ENCODE results near the gene CTIF.

CTIF gene

DNA sequence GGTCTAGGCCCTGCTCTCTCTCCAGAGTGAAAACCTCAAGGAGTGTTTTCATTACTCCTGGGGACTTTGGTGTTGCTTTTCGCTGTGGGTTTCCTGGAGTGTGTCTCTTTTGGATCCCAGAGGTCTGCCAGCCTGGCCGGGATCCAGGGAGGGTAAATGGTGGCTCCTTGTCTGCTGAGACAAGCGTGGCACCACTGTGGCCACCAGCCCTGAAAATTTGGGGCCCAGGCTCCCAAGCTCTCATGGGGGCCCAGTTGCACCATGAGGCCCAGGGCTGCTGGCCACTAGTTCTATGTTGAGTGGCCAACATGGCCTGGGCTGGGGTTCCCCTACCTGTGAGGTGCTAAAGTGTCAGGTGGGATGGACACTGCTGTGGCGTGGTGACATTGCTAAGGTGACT lies 144.8 kb downstream of the CTIF start:
- DNase-seq (ENCODE audit: low spot score): no peak

DNA sequence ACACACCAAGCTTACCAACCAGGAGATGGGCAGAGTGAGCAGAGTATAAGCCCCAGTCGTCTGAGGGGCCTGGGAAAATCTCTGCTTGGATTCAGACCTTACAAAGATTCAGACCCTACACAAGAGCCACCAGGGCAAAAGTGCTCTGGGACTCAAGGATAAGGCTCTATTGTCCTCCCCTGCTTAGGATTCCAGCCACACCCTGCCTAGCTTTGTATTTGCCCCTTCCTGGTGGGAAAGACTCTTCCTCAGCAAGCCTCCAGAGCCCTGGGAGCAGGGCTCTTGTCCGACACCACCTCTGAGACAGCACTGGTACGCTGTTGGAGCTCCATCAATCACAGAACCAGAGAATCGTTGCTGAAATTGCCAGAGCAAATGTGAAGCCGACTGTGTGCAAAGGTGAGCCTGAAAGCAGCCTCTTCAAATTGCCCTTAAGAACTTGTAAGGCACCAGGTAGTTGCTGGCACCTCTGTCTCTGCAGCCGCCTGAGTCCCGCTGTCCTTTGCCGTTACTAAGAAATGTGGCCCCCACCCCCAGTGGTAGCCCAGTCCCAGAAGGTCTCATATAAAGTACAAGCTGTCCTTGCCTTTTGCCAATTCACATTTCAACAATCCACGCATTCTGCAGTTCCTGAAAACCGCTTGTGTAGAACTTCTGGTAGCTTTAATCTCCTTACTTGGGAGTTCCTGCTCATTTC lies 148.7 kb downstream of the CTIF start:
- no peak for DNase-seq (ENCODE audit: low spot score)

DNA sequence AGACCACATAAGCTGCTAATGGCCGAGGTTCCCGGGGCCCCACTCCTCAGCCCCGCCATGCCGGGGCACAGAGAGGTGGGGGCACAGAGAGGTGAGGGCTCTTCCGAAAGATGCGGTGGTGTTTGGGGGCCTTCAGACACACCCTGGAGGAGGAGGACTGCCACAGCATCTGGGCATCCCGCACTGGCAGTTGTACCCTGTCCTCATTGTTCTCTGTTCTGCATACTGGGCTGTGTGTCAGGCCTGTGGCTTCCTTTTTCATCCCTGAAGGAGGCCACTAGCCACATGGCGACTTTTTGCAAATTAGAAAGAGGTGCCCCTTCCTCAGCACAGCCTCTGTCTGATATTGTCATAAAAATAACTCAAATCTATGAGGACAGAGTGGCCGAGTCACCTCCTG lies 150.1 kb downstream of the CTIF start:
- DNase-seq (ENCODE audit: low spot score): no peak

DNA sequence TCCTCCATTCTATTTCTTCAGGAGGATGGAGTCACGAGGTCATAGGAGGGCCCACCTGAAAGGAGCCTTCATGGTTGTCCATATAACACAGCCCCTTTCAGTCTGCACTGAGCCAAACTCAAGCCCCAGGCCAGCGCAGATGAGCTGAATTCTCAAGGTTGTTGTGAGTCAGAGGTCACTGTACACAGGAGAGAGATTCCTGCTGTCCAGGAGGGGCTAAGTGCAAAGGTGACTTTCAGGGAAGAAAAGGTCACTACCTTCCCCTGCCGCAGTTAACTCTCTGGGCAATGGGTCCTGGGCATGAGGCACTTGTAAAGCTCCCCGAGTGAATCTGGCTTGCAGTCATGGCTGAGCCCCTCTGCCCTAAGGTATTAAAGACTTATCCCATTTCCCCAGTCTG lies 150.7 kb downstream of the CTIF start:
- DNase-seq (ENCODE audit: low spot score): no peak

DNA sequence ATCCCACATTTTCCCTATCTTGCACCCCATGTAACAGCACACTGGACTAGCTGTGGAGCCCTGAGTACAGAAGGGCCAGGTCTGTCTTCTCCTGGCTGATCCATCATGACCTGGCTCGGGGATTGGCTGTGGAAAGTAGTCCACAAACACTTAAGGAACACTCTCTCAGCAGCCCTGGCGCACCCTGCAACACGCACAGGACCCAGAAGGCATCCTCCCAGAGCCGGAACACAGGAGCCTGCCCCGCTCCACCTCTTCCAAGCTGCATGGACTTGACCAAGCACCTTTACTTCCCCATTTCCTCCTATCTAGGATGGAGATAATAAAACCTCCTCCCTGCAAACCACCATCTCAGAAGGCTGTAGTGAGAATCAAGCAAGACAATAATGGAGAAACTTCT lies 151.7 kb downstream of the CTIF start:
- DNase-seq (ENCODE audit: low spot score): no peak

DNA sequence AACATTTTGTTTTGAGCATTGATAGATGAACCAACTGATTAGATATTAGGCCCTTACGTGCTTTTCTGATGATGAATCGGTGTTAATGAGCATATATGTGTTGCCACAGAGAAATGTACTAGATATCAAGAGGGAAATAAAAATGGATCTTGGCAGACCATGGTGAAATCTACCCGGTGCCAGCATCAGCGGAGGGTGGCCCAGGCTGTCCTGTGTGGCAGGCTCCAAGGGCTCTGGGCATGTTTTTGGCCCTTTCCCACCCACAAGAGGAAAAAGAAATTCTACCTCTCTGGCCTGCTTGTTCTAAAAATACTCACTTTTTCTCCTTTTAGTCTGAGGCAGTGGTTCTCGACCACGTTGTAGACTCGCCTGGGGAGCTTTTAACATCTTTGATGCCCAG lies 154.2 kb downstream of the CTIF start:
- DNase-seq (ENCODE audit: low spot score): no peak

DNA sequence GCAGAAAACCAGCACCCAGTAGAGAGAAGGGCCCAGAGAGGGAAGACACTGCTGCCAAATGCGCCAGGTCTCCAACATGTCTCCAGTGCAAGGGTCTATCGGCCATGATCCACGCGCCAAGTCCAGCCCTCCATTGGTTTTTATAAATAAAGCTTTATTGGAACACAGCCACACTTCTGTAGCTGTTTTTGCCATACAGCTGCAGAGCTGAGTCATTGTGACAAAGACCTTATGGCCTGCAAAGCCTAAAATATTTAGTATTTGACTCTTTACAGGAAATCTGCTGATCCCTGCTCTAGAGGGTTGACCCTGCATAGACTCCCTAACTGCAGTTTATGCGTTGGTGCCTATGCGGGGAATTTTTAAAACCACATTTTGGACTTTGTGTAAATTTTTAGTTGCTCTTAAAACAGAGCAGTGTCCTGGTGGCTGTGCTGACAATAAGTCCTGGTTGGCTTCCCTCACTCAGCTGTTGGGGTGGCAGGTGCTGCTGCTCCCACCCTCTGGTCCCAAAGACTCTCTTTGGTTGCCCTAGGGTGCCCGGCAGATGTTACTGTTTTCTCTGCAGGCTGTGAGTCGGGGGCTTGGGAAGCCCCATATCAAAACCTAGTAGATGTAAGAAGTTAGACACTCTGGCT lies 154.9 kb downstream of the CTIF start:
- DNase-seq (ENCODE audit: low spot score): no peak

DNA sequence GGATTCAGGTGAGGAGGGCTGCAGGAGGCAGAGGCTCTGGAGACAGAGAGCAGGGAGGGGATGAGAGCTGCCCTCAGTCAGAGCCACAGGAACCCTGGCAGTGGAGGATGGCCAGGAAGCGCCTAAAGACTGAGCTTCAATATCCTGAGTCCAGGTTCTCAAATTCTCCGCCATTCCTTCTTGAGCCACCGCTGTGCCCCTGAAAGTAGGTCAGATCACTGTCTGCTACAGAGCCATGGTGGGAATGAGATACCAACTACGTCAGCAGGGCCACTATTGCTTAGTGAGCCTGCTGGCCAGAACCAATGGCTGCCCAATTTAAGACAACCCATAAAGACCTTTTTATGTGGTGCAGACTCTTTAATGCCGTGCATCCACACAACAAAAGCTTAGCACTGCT lies 155.5 kb downstream of the CTIF start:
- no peak for DNase-seq (ENCODE audit: low spot score)

DNA sequence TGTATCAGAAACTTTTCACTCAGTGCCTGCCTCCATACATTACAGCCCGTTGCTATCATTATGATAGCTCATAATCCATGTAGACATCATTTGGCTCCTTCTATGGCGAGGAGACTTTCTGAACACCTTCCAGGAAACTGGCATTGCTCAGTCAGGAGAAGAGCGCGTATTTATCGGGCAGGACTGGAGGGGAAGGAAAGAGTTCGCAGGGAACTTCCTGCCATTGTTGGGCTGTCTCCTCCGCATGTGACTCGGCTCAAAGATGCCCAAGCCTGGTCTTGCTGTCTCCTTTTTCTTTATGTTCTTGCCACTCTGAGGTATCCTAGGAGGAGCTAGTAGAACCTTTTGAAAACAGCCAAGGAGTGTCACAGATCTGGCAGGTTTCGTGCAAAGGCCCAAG lies 156.8 kb downstream of the CTIF start:
- DNase-seq (ENCODE audit: low spot score): no peak

DNA sequence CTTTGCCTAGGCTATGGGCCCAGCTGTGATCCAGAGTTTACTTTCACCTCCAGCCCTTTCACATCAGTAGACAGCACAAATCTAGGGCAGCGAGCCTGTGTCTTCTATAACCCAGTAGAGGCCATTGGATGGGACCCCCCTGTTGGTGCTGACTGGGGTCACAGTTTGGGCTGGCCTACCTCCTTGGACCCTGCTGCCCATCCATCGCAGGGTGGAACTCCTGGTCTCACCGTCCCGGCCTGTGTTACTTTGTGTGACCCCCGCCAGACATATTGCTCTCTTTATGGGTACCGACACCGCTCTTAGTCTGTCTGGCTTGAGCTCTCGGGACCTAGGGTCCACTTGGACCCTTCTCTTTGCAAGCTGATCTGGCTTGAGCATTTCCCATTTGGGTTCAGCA lies 157.4 kb downstream of the CTIF start:
- no peak for DNase-seq (ENCODE audit: low spot score)

DNA sequence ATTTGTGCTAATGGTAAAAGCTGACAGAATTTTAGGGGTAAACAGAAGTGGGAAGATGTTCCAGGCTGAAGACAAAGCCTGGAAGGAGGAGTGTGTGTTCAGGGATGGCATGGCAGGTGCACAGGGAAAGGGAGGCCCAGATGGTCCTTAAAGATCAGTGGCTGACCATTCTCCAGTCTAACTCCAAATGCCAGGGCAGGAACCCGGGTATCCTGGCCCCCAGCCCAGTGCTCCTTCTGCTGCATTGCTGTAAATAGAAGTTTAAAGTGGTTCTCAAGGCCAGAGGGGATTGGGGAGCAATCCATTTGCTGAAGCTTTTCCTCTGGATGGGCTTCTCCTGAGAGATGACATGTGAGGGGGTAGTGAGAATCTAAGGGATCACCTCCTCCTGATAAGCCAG lies 158.6 kb downstream of the CTIF start:
- no peak for DNase-seq (ENCODE audit: low spot score)

DNA sequence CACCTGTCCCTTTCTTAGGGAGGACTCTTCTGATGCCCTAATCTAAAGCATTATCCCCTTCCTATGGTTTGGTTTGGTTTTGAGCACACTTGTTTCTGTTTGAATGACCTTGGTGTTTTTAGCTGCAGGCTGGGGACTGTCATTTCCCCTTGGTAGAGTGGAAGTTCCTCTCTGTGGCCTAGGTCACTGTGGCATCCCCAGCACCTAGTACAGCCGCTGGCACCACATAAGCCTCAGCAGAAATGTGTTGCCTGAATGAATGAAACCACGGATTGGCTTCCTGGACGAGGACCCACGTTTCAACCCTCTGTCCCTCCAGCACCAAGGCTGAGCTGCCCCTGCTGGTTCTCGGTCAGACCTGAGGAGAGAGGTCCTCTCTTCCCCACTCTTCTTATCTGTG lies 159.9 kb downstream of the CTIF start:
- no peak for DNase-seq (ENCODE audit: low spot score)

DNA sequence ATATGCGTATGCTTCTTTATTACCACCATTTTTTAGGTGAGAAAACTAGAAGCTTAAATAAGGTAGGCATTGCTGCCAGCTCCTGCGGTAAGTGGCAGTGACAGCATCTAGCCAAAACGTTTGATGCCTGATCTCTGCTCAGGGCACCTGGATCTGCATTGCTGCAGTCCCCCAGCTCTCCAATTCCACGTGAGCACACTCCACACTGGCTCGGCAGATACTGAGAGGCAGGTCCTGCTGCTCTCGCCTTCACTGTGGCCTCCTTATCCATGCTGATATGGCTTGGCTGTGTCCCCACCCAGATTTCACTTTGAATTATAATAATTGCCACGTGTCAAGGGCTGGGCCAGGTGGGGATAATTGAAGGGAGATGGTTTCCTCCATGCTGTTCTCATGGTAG lies 160.9 kb downstream of the CTIF start:
- DNase-seq (ENCODE audit: low spot score): no peak

DNA sequence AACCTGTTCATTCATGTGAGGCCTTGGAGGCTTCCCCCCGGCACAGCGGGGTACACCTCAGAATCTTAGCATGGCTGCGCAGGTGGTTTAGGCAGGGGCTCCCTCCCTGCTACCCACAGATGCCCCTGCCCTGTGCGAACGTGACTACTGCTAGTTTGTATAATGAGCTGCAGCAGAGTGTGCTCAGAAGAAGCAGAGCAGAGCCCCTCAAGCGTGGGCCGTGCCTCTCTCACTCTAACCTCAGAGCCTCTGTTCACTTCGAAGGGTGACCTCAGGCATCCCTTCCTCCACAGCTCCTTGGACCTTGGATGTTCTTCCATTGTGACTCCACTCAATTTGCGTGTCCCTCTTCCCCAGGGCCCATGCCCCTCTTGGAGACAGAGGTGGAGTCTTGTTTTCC lies 161.6 kb downstream of the CTIF start:
- no peak for DNase-seq (ENCODE audit: low spot score)

DNA sequence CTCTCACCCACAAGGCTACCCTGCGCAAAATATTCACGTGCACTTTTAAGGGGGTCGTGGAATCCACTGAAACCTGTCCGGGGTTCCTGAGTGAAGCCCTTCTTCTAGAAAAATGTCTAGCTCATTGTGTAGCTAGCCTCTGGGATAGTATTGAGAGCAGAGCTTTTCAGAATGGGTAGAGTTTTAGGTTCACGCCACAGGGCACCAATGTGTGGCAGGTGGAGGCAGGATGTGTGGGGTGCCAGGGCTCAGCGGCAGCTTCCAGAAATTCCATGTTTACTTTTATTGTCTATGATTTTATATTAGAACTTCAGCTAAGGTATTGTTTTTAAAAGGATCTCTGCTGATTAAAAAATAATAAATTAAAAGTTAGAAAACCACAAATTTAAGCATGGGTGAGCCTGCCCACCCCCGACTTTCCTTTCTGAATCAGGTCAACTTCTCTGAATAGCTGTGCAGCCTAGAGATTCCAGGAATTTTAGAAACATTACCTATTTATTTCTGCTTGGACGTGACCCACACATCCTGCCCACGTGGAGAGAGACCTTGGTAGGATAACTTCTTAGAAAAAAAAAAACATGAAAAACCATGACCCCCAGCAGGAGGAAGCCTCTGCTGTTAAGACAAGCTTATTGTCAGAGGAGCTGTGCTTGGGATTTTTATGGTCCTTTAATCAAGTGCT lies 163.7 kb downstream of the CTIF start:
- DNase-seq (ENCODE audit: low spot score): no peak

DNA sequence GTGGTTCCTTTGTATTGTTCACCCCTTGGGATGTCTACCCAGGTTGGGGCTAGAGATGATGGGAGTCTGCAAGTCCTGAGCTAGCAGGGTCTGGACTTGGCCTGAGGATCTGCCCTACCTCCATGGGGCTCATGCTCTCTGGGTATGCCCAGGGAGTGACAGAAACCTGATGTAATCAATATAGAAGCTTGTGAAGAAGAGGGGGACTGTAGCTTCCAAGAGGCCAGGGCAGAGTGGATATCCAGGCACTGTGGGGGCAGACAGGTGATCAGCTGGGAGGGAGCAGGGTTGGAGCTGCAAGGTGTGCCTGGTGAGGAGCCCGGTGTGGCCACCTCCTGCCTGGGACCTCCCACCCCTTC lies 164.2 kb downstream of the CTIF start:
- DNase-seq (ENCODE audit: low spot score): no peak

DNA sequence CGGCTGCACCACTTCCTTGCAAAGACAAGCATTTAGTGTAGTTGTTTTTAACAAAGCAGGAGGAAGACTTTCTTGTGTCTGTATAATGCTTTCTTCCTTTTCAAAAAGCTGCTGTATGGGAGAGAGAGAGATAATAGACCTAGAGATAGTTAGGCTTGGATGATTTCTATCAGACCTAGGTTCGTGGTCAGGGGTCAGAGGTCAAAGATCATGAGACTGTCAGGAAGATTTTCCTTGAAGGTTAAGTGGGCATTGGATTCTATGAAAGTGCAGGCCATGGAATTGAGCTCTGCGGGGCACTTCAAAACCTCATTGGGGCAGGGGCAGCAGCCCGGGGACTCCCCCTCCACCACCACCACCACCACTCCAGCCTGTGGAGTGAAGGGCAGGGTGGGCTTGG lies 164.6 kb downstream of the CTIF start:
- no peak for DNase-seq (ENCODE audit: low spot score)

DNA sequence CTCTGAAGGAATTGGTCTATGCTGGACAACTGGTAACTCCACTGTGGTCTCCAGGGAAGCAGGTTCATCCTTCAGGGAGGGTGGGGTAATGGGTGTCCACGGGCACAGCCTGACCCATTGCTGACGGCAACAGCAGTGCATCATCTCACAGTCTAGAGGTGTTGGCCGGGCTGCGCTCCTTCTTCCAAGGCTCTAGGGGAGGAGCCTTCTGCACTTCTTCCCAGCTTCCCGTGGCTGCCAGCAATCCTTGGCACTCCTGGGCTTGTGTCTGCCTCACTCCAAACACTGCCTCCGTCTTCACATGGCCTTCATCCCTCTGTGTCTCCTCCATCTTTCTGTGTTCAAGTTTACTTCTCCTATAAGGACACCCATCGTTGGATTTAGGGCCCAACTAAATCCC lies 166.2 kb downstream of the CTIF start:
- no peak for DNase-seq (ENCODE audit: low spot score)

DNA sequence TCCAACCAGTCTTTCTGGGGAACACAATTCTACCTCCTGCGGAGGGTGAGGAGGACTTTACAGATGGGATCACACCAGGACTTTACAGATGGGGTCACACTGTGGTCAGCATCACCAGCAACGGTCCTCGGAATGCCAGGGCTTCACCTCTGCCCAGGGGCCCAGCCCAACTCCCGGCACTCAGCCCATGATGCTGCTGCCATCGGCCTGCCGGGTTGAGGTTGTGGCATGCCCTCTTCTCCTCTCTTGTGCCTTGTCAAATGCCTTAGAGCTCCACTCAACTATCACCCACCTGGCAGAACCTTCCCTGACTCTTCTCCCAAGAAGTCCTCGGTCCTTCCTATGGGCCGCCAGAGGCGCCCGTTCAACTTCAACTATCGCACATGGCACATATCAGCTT lies 166.7 kb downstream of the CTIF start:
- DNase-seq (ENCODE audit: low spot score): no peak

DNA sequence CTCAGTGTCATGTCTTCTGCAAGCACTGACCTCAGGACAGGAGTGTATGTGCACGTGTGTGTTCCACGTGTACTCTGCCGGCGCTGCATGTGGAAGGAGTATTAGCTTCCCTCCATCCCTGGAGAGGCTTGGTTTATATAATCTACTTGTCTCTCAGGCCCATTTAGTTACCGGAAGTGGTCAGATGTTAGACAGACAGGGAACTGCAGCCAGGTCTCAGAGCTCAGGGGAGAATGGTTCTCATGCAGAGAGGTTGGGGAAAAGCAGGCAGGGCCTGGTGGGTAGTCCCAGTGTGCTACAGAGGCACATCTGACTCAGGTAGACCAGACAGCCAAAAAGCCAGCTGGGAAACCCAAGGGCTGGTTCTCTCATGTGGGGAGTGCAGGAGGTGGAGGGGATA lies 167.9 kb downstream of the CTIF start:
- DNase-seq (ENCODE audit: low spot score): no peak

DNA sequence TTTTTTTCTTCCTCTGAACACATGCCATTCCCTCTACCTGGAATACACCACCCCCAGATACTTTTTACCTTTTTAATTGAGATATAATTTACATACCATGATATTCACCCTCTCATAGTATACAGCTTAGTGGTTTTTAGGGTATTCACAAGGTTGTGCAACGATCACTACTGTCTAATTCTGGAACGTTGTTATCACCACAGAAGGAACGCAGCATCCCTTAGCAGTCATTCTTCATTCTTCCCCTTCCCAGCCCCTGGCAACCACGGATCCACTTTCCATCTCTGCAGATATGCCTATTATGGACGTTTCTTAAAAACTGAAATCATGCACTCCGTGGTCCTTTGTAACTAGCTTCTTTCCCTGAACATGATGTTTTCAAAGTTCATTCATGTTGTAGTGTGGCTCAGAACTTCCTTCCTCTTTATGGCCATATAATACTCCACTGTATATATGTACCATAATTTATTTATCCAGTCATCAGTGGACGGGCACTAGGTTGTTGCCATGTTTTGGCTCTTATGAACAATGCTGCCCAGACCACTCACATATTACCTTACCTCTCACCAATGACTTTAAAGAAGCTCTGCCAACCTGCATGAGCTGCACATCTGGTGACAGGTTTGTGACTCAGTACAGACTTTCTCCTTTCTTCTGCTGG lies 168.9 kb downstream of the CTIF start:
- no peak for DNase-seq (ENCODE audit: low spot score)

DNA sequence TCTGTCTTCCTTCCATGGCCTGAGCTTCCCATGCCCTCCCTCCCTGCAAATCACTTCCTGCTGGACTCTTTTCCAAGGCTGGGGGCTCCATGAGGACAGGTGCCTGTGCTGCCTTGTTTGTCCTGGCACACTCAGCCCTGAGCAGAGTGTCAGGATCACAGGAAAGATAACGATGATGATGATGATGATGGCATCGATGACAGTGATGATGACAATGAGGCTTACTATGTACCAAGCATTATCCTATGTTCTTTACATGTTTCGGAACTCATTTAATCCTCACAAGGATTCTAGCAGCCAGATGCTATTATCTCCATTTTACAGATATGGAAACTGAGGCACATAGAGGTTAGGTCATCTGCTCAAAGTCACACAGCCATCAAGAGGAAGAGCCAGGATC lies 170.0 kb downstream of the CTIF start:
- no peak for DNase-seq (ENCODE audit: low spot score)

DNA sequence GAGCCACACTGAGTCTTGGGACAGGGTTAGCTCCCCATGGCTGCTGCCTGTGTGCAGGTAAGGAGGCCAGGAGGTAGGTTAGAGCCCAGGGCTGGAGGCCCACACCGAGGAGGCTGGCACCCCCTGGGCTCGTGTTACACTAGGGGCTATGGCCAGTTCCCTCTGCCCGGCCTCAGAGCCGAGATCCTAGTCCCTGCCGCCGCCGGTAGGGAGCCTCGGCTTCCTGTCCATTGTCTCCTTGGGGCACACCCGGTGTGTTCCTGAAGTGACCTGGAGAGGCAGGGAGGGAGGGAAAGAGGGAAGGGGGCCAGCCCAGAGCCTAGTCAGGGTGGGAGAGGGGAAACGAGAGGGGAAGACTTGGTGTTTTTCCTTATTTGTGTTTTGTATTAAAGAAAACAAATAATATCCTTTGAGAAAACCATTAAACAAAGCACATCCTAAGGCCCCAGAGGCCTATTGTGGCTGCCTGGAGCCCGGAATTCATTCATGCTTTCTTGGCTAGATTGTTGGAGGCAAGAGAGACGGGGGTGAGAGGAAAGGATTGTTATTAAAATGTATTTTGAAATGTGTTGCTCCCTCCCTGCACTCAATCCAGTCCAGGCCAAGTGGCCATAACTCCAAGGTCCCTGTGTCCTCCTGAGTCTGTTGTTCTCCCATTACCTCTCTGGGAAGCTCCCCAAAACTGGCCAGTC lies 170.7 kb downstream of the CTIF start:
- no peak for DNase-seq (ENCODE audit: low spot score)

All from D341Med (cell line).